K562 (cell line): ENCODE results near the gene BROX.

Experiments used
- COPS2 ChIP-seq: fragments of 450-650 bp; conservative IDR thresholded peaks from 2 replicates; pipeline ENCODE4 v1.6.1; 2016; ENCODE audit warnings: mild to moderate bottlenecking, moderate library complexity
- SRF ChIP-seq, 2 experiments: fragments of 250-450, 450-650 bp in 1 of 2; sonication (Bioruptor Pico) in 1 of 2; sonication (generic) in 1 of 2; formaldehyde crosslinking; IDR thresholded peaks; 2 replicates each; pipeline versions ENCODE4 v1.5.0 to v1.5.1; 2020 to 2022; ENCODE audit warnings: mild to moderate bottlenecking in 1 of 2, missing genetic modification reagents in 1 of 2
- TAF15 ChIP-seq: fragments of 200-400 bp; formaldehyde crosslinking; IDR thresholded peaks from 2 replicates; pipeline ENCODE4 v1.6.1; 2017; ENCODE audit warnings: mild to moderate bottlenecking, low read depth, low read length, moderate library complexity
- ZNF695 ChIP-seq: fragments of 450-650 bp; formaldehyde crosslinking; IDR thresholded peaks from 2 replicates; pipeline ENCODE4 v1.4.0; 2020; ENCODE audit warnings: mild to moderate bottlenecking, moderate library complexity
- TF ChIP-seq, protein P1 (sequence below), 3 experiments: IDR thresholded peaks in 2 of 3; conservative IDR thresholded peaks in 1 of 3; 2 replicates each; pipeline ENCODE4 v1.5.1; 2011 to 2012; ENCODE audit warnings: low read length in 3 of 3, mild to moderate bottlenecking in 3 of 3, control low read depth in 2 of 3, improper control_type of control experiment in 1 of 3, inconsistent platforms in 1 of 3, low read depth in 1 of 3, mixed read lengths in 1 of 3, moderate library complexity in 1 of 3; ENCODE audit not compliant: insufficient read depth in 2 of 3
- TF ChIP-seq, protein P2 (sequence below): sonication (generic); formaldehyde crosslinking; IDR thresholded peaks from 2 replicates; pipeline ENCODE4 v1.9.0; 2022; ENCODE audit warnings: mild to moderate bottlenecking, missing genetic modification reagents
- TF ChIP-seq, protein P3 (sequence below): sonication (generic); IDR thresholded peaks from 2 replicates; pipeline ENCODE4 v1.6.1; 2016
- TF ChIP-seq, protein P4 (sequence below): IDR thresholded peaks from 2 replicates; pipeline ENCODE4 v1.6.1; 2012; ENCODE audit warnings: low read depth, low read length, improper control_type of control experiment, borderline replicate concordance

DNA sequence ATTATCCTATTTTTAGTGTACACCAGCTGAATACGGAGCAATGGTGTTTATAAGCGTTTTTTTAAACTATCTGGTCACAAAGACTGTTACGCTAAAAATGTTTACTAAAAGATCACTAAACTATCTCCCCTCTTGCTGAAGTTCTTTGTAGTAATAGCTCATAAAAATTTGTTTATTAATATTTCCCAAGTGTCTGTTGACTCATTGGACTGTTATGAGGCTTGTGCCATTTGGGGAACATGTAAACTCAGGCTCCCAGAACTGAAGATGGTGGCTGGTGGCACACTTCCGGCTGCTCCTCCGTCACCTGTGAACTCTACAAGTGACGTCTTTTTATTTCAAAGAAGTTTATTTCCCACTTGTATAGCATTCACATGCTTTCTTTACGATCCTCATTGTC is 46.4 kb upstream of the BROX start:
- TF ChIP-seq, protein P1, sequence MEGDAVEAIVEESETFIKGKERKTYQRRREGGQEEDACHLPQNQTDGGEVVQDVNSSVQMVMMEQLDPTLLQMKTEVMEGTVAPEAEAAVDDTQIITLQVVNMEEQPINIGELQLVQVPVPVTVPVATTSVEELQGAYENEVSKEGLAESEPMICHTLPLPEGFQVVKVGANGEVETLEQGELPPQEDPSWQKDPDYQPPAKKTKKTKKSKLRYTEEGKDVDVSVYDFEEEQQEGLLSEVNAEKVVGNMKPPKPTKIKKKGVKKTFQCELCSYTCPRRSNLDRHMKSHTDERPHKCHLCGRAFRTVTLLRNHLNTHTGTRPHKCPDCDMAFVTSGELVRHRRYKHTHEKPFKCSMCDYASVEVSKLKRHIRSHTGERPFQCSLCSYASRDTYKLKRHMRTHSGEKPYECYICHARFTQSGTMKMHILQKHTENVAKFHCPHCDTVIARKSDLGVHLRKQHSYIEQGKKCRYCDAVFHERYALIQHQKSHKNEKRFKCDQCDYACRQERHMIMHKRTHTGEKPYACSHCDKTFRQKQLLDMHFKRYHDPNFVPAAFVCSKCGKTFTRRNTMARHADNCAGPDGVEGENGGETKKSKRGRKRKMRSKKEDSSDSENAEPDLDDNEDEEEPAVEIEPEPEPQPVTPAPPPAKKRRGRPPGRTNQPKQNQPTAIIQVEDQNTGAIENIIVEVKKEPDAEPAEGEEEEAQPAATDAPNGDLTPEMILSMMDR (IDR thresholded peaks at IDR 0.05 in 2 of 3, conservative IDR thresholded peaks at IDR 0.05 in 1 of 3; ENCODE audit: insufficient read depth in 2 of 3, low read depth in 1 of 3, low read length in 3 of 3): no peak
- TF ChIP-seq, protein P2, sequence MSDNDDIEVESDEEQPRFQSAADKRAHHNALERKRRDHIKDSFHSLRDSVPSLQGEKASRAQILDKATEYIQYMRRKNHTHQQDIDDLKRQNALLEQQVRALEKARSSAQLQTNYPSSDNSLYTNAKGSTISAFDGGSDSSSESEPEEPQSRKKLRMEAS: no peak
- TF ChIP-seq COPS2 (no peak), ZNF695 (CRISPR knock-in tag) (no peak), TAF15 (no peak), SRF (CRISPR knock-in tag; IDR thresholded peaks at IDR 0.05) (no peak)
- TF ChIP-seq, protein P3, sequence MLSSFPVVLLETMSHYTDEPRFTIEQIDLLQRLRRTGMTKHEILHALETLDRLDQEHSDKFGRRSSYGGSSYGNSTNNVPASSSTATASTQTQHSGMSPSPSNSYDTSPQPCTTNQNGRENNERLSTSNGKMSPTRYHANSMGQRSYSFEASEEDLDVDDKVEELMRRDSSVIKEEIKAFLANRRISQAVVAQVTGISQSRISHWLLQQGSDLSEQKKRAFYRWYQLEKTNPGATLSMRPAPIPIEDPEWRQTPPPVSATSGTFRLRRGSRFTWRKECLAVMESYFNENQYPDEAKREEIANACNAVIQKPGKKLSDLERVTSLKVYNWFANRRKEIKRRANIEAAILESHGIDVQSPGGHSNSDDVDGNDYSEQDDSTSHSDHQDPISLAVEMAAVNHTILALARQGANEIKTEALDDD: no peak
- TF ChIP-seq, protein P4, sequence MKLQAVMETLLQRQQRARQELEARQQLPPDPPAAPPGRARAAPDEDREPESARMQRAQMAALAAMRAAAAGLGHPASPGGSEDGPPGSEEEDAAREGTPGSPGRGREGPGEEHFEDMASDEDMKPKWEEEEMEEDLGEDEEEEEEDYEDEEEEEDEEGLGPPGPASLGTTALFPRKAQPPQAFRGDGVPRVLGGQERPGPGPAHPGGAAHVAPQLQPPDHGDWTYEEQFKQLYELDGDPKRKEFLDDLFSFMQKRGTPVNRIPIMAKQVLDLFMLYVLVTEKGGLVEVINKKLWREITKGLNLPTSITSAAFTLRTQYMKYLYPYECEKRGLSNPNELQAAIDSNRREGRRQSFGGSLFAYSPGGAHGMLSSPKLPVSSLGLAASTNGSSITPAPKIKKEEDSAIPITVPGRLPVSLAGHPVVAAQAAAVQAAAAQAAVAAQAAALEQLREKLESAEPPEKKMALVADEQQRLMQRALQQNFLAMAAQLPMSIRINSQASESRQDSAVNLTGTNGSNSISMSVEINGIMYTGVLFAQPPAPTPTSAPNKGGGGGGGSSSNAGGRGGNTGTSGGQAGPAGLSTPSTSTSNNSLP: no peak
